ENCODE measurements around the gene ZBBX. TPM values are rescaled to one million over a fixed set of nuclear protein-coding genes. Genes with fewer than 3 reads are reported as not detected.

The ZBBX gene
- total and polyA plus RNA-seq, 3 donors from 2014 or later = 23.2 to 45.2 (median 44.7) TPM

GRCh38 chr3:167372138-167372537 lies 8.0 kb downstream of the ZBBX start:
- Histone ChIP-seq H3K9me3 (no peaks in the 10 kb centered on the region), H3K4me3 (no peak overlapping the region), H3K27ac (no peak overlapping the region), H3K27me3 (no peaks in the 10 kb centered on the region), H3K36me3 (ENCODE audit: low read depth, missing control alignments) (no peaks in the 10 kb centered on the region), H3K4me1 (no peaks in the 10 kb centered on the region)
- intact Hi-C loops (cut with DNase I; ENCODE audit: low total_unique reads) = no loop called here
- TF ChIP-seq POLR2A (IDR thresholded peaks at IDR 0.05) (no peak), CTCF (IDR thresholded peaks at IDR 0.05) (no peak)
- WGBS, 2 donors = 94 to 97% methylated on average over 3 of the region's 3 CpGs
- DNase-seq = no peak

GRCh38 chr3:167361948-167362347 lies 18.1 kb downstream of the ZBBX start:
- Histone ChIP-seq H3K4me1 (no peaks in the 10 kb centered on the region), H3K27me3 (no peaks in the 10 kb centered on the region), H3K27ac (no peak overlapping the region), H3K36me3 (ENCODE audit: low read depth, missing control alignments) (no peaks in the 10 kb centered on the region), H3K9me3 (no peaks in the 10 kb centered on the region), H3K4me3 (no peak overlapping the region)
- TF ChIP-seq CTCF (IDR thresholded peaks at IDR 0.05) (no peak), POLR2A (IDR thresholded peaks at IDR 0.05) (no peak)
- 97 to 98% methylated on average over 1 of the region's 1 CpG for WGBS, 2 donors
- intact Hi-C loops (cut with DNase I; ENCODE audit: low total_unique reads) = no loop called here
- no peak for DNase-seq

- Histone ChIP-seq H3K4me1 (no peaks in the 10 kb centered on the region), H3K27ac (no peak overlapping the region), H3K27me3 (no peaks in the 10 kb centered on the region), H3K4me3 (no peak overlapping the region), H3K36me3 (ENCODE audit: low read depth, missing control alignments) (no peaks in the 10 kb centered on the region), H3K9me3 (no peaks in the 10 kb centered on the region)
- TF ChIP-seq CTCF (IDR thresholded peaks at IDR 0.05) (no peak), POLR2A (IDR thresholded peaks at IDR 0.05) (no peak)
- WGBS, 2 donors = 70 to 83% methylated on average over 1 of the region's 1 CpG
- intact Hi-C loops (cut with DNase I; ENCODE audit: low total_unique reads) = no loop called here
- no peak for DNase-seq
These were observed 18.8 kb downstream of the ZBBX start for GRCh38 chr3:167361306-167361705.

- H3K4me3 ChIP-seq = no peak overlapping the region
- no peaks in the 10 kb centered on the region for H3K36me3 ChIP-seq (ENCODE audit: low read depth, missing control alignments)
- H3K9me3 ChIP-seq = no peaks in the 10 kb centered on the region
- H3K27me3 ChIP-seq = no peaks in the 10 kb centered on the region
- DNase-seq = no peak
- TF ChIP-seq POLR2A (IDR thresholded peaks at IDR 0.05) (no peak), CTCF (IDR thresholded peaks at IDR 0.05) (no peak)
- no peak overlapping the region for H3K27ac ChIP-seq
- intact Hi-C loops (cut with DNase I; ENCODE audit: low total_unique reads) = no loop called here
- no peaks in the 10 kb centered on the region for H3K4me1 ChIP-seq
These were observed 24.7 kb downstream of the ZBBX start for GRCh38 chr3:167355446-167355845.

- TF ChIP-seq POLR2A (IDR thresholded peaks at IDR 0.05) (no peak), CTCF (IDR thresholded peaks at IDR 0.05) (no peak)
- intact Hi-C loops (cut with DNase I; ENCODE audit: low total_unique reads) = no loop called here
- H3K9me3 ChIP-seq = no peaks in the 10 kb centered on the region
- no peaks in the 10 kb centered on the region for H3K27me3 ChIP-seq
- no peak for DNase-seq
- H3K36me3 ChIP-seq (ENCODE audit: low read depth, missing control alignments) = no peaks in the 10 kb centered on the region
- 45 to 65% methylated on average over 1 of the region's 1 CpG for WGBS, 2 donors
- no peaks in the 10 kb centered on the region for H3K4me1 ChIP-seq
- no peak overlapping the region for H3K4me3 ChIP-seq
- no peak overlapping the region for H3K27ac ChIP-seq
These were observed 25.3 kb downstream of the ZBBX start for GRCh38 chr3:167354751-167355150.

All from testis (tissue), 3 donors.